GM19043 (cell line): Measurements from ENCODE around the gene NRIP3.

Source experiments
- ATAC-seq: cut with Tn5 transposase; IDR thresholded peaks from one replicate; pipeline ENCODE4 v1.9.1; 2021; ENCODE audit warnings: low read depth; ENCODE audit not compliant: unreplicated experiment

NRIP3 gene

DNA sequence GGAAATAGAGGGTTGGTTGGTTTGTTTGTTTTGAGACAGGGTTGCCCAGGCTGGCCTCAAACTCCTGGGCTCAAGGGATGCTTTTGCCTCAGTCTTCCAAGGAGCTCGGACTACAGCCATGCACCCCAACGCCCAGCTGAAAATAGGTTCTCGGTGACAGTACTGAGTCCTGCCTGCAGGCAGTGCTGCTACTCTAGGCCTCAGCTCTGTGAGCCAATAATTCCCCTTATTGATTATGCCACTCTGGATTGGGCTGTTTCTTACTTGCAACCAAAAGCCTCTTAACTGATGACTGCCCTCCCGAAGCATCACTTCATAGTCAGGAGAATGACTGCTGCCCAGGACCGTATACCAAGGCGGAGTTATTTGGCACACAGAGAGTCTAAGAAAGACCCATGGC, 69.9 kb downstream of the NRIP3 start:
- no peak for ATAC-seq

DNA sequence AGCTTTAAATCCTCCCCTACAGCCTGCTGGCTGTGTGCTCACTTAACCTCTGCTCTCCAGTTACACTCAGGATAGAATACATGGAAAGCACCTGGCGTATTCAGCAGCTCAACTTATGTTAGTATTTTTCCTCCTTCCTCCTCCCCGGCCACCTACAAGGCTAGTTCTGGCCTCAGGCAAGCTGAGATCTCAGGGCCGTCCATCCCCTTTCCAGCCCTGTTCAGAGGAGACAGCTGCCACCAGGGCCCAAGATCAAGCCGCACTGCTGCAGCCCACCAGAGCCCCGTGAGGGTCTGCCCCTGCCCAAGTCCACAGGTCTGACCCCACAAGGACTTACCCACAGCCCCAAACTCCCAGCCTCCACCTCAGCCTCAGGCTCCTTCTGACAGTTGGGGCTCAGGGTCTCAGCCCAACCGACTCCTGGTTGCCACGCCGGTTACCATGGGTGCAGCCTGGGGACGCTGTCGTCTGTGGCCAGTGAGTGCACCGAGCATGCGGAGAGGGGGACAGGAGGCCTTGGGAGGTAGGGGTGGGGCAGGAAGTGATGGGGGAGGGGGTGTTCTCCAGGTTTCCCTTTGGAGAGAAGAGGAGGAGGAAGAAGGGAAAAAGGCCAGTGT, 71.1 kb downstream of the NRIP3 start, which contains the start of gene C11orf16:
C11orf16 (minus strand) TSS at position 384 of the 617 bp plus-strand sequence. CDS start 639 bp downstream, outside the sequence.
- ATAC-seq = no peak
